Activated gamma-delta T cell (primary cell): ENCODE data around the gene ANXA9.

Experiments
- DNase-seq: peaks from one replicate; lab custom pipeline; 2025; lab: John Stamatoyannopoulos, UW

ANXA9 gene

DNA sequence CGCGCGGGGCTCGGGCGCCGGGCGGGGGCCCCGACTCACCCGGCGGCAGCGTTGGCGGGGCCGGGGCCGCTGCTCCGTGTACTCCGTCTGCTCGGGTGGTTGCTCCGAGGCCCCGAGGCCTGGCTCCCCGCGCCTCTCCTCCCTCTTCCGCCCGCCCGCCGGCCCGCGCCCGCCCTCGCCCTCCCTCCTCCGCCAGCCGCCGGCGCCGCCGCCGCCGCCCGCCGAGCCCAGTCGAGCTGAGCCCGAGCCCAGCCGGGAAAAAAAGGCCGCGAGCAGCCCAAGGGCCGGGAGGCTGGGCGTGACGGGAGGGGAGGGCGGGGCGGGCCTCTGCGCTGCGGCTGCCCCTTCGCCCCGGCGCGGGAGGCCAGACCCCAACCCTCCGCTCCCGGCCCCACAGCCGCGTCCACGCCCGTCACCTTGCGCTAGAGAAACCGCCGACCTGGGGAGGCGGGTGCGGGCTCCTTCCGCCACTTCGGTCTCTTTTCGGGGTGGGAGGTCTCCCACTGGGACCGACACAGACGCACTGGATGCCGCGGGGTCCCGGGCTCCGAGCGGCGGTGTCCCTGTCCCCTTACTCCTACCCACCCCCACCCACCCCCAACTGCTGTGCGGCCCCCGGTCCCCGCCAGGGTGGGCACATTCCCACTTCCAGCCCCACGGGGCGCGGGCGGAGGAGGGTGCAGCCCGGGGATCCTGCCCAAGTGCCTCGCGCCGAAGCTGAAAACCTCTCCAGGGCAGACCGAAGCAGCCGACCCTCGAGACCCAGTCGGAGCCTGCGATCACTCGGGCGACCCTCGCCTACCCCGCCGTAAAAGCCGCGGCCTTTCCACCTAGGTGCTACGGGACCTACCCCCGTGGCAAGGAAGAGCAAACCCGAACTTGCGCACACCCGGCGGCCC lies 7.3 kb upstream of the ANXA9 start, which contains the start of gene CERS2:
Gene CERS2, minus strand, starts transcription at position 256 of the 899 bp plus-strand sequence. CDS start 5,745 bp downstream, outside the sequence.
- peak; percentile 74 for DNase-seq

DNA sequence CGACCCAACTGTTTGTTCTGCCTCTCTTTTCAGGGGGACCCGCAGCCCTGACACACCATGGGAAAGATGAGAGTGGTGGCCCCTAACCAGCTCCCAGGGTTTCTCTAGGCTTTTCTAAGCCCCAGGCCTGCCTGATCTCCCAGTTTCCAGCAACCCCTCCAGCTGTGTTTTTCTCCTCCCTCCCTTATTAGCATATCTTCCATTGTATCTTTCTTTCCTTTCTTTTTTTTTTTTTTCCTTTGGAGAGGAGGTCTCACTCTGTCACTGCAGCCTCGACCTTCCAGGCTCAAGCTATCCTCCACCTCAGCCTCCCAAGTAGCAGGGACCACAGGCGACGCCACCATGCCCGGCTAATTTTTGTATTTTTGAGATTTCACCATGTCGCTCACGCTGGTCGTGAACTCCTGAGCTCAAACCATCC lies 5.7 kb upstream of the ANXA9 start:
- no peak for DNase-seq

DNA sequence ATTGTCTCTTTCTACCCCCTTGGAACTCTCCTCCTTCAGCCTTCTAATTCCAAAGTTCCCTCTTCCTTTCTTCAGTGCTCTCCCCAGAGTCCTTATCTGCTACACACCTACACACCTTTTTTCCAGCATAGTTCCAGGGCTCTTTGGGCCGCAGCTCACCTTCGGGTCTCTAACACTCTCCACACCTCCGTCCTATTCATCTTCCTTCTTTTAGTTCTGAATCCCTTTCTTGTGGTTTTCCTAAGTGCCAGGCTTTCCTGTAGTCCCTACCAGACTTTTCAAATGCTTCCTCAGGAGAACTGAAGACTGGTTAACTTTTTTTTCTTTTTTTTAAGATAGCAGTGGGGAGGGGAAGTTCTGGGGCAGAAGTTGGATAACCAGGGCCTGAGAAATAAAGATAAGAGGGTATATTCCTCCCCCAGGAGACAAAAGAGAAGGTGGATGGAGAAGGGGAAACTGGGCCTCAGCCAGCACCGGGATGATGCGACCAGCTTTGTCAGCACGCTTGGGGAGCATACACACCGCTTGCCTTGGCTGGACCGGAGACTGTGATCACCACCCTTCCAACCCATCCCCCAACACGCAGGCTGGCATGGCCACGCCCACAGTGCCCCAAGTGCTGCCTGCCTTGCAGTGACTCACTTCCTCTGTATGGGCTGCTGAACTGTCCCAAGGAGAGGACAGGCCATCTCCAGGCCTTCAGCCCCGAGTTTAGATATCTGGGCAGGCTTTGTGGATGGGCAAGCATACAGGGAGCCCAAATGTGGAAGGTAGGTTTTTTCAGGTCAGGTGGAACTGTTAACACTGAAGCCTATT lies 5.0 kb upstream of the ANXA9 start:
- DNase-seq: peak; percentile 36

DNA sequence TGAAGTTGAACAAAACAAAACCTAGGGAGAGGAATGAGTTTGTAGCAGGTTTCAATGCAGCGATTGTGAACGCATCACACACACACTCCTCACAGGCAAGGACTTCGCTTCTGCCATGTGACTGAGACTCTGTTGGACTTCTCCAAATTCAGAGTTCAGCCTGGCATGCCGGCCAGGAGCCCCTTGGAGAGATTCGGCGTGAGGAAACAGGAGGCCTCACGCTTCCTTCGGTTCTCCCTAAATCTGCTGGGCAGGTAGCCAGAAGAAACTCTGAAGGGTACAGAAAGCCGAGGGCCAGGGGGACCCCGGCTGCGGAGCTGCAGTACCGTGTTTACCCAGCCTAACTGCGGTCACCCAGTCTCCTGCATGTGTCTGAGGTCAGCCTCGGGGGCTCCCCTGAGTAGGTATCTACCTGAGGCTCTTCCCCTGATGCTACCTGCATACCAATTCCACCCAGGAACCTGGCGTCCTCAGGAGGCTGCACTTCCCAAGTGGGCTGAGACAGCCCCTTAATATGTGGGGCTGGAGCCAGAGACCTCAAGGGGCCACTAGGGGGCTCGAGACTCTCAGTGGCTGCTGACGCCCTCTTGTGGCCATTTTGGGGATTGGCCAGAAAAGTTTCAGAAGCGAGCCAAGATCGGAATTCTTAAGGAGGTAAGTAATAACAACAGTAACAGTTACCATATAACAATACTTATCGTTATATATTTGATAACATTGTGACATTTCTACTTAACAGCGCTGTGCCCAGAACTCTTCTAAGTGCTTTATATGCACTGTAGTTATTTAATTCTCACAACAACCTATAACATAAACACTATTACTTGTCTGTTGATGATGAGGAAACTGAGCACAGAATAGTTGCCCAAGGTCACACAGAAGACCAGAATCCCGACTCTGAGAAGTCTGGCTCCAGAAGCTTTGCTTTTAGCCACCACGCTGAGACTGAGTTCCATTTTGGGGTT lies 2.7 kb upstream of the ANXA9 start:
- no peak for DNase-seq

DNA sequence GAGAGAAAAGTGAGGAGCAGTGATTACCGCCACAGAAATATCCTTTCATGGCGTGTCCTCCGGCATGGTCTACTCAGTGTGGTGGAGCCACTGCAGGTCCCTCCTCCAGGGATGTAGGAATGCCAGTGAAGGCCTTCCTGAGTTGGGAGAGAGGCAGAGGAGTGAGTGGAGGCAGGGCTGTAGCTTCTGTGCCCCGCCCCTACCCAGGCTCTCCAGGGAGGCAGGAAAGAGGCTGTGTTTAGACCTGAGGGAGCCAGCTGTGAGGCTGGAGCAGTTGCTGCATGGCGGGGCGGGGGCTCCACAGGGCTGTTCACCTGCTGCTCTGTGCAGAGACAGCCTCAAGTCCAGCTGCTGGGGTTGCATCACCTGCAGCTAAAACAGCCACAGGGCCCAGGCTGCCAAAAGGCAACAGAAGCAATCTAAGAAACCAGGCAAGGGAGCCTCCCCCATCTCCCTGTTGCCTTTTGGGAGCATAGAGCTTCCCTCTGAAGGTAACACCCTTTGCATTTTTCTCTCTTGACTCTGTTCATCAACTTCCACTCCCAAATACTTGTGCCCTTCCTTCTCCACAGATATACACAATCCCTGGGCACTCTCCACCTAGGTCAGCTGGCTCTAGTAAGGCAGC lies 801 bp upstream of the ANXA9 start:
- no peak for DNase-seq

DNA sequence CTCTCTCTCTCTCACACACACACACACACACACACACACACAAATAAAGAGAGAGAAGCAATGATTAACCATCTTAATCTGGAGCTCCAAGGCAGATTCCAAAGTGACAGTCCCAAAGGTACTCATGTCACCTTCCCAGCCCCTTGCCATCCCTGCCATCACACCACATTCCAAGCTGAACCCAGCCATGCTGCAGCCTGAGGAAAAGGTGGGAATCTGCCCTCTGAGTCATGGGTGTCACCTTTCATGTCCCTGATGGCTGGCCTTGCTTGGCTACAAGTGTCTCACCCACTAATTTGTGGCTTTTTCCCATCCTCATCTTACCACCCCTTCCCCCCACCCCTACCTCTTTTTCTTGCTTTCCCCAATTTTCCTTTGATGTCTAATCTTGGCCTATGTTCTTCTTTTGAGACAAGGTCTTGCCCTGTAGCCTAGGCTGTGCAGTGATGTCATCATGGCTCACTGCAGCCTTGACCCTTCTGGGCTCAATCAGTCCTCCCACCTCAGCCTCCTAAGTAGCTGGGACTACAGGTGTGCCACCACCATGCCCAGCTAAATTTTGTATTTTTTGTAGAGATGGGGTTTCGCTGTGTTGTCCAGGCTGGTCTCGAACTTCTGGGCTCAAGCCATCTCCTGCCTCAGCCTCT lies 3.2 kb downstream of the ANXA9 start:
- no peak for DNase-seq

DNA sequence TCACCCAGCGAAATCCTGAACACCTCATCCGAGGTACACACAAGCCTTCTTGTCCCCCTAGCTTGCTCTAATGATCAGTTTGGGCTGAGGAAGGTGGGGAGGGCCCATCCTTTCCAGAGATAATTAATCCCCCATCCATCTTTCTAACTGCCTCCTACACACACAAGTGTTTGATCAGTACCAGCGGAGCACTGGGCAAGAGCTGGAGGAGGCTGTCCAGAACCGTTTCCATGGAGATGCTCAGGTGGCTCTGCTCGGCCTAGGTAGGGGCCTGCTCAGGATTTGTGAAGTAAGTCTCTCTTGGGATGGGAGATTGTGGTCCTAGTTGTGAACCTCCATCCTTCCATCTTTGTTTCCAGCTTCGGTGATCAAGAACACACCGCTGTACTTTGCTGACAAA lies 5.8 kb downstream of the ANXA9 start:
- no peak for DNase-seq

DNA sequence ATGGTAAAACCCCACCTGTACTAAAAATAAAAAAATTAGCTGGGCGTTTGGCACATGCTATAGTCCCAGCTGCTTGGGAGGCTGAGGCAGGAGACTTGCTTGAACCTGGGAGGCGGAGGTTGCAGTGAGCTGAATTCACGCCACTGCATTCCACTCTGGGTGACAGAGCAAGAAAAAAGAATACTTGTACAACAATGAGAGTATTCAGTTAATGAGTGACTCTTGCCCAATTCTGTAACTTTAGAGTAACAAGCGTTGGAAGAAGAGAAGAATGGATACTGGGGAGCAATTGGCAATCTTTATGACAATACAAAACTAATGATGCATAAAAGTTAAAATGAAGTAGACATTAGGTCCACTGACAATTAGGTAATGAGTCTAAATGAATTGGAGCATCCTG lies 10.5 kb downstream of the ANXA9 start:
- no peak for DNase-seq

DNA sequence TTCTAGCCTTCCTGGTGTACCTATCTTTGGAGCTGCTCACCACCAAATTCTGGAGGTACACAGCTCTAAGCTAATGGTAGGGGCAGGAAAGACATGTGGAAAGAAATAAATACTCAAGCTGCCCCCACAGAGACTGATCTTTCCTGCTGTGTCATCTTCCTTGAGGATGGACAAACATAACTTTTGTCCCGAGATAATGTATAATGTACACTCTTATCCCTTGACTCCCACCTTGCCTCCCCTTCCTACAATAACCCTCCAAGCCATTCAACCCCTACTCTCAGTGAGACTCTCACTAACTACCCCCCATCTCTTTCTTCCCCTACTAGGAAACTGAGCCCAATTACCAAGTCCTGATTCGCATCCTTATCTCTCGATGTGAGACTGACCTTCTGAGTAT lies 12.2 kb downstream of the ANXA9 start:
- DNase-seq: no peak

DNA sequence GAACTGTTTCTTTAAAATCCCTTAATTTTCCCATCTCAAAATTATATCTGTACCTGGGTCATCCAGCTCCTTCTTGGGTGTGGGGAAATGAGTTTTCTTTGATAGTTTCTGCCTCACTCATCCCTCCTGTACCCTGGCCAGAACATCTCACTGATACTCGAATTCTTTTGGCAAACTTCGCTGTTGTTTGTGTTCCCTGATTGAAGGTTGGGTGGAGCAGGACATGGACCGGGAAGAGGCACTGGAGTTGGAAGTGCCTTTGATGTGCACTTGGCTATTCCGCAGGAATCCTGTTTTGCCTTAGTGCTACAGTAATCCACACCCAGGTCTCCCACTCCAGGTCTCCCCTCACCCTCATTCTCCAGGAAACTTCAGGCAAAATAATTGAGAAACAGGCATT lies 13.4 kb downstream of the ANXA9 start:
- no peak for DNase-seq

DNA sequence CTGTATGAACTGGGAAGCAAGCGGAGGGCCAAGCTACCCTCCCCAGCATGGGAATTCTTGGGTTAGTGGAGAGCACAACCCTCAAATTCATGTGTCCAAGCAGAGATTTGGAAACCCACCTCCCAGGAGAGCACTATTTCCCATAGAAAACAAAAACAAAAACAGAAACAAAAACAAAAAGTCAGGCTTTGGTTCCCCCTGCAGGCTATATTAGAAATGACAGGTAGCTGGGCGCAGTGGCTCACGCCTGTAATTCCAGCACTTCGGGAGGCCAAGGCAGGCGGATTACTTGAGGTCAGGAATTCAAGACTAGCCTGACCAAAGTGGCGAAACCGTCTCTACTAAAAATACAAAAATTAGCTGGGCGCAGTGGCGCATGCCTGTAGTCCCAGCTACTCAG lies 13.8 kb downstream of the ANXA9 start:
- DNase-seq: no peak

DNA sequence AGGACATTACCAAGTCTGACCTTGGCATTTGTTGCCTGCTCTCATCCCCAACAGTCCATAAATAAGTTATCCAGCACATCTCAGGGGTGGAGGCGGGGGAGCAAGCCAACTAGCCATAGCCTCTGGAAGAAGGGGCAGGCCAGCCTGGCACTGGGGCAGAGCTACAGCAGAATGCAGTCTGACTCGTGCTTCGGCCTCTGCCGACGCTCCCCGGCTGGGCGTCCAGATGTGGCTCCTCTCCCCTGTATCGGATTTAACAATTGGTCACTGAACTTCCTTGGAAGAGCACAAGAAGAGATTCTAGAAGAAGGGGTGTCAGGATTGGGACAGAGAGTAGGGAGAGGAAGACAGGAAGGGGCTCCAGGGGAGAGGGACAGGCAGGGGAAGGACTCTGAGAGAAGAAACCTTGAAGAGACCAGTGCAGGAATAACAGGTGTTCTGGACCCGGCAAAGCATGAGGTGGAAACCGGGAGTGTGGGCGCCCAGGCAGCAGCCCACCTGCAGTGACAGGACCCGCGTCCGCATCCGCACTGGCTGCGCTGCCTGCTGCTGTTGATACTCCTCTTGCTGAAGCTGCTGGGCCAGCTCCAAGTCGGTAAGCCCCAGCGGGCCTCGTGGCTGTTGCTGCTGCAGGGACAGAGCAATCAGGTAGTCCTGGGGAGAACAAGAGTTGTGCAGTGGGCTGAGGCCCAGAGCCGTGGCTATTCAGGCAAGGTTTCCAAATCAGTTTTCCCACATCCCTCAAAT lies 15.2 kb downstream of the ANXA9 start:
- no peak for DNase-seq

DNA sequence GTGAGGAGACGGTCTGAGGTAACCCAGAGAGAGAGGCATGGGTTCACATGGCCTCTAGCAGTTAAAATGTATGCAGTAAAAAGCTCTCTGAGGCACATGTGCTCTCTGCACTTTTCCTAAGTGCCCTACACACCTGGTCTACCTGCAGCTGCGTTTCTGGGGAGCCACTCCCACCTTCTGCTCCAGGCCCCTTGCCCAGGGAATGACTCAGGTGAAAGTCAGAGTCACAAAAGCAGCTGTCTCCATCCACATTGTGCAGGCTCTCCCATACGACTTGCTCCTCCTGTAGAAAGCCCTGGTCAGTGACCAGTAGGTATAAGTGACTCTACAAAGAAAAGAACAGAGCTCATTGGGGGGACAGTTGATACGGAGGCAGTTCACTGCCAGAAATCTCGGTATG lies 15.9 kb downstream of the ANXA9 start:
- DNase-seq: no peak

DNA sequence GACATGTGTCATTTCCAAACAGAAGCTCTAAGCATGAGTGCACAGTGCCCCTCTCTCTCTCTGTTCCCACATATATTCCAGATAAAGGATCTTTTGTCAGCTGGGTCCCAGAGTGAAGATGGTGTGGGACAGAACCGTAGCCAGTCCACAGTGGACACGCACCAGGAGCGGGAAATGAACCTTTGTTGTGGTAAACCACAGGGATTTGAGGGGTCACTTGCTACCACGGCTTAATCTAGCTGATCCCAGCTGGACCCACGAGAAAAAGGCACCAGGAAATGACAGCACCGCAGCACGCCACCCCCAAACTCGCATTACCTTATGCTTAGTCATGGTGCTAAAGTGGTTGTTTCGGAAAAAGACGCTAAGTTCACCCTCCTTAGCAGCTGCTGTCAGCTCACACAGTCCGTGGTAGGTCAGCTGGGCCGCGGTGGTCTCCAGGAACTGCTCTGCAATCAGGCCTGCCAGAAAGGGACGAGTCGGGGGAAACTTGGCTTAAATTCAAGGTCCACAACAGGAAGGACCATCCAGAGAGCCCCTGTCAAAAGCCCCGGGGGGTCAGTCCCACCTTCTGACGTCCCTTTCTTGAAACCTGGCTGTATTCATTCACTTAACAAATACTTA lies 17.1 kb downstream of the ANXA9 start:
- no peak for DNase-seq

DNA sequence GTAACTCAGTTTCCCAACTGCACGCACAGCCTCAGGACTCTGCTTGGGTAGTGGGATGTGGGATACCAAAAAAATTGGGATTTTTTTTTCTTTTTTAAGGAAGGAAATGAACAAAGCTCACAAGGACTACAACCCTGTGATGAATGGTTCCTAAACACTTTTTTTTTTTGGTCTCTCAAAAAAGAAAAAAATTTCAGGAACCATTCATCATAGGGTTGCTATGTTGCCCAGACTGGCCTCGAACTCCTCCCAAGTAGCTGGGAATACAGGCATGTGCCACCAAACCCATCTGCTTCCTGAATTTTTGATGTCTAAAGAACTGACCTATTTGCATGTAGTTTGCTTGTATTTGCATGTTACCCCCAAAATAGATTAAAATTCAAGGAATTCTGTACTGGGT lies 17.8 kb downstream of the ANXA9 start:
- no peak for DNase-seq

DNA sequence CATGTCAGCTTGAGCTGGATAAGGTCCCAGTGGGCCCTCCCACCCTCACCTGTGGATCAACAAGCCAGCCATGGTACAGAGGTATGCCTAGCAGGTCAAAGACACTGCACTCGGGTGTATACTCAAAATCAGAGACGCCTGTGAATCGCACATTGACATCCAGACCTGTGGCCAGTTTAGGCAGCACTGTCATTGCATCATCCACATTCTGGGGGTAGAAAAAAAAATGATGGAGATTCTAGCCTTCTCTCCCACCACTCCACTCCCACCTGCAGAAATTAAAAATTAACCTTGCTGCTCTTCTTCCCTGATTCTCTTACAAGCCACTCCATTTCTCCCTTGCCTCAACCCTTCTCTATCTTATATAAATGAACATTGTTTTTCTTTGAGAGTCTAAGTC lies 18.3 kb downstream of the ANXA9 start:
- DNase-seq: no peak

DNA sequence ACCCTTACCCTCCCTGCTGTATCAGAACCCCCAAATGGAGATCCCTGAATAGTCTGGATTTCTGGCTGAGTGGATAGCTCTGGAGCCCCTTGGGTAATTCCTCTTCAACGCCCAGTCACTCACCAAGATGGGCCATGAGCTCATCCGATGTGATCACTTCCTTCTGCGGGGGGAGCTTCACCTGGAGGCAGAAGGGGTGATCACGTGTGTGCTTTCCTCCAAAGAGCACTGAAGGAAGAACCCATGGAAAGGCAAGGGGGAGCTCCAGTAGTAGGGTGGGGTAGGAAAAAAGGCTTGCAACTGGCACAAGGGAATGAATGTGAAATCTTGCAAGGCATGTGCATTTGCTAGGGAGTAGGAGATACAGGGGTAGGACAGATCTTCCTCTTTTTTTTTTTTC lies 19.5 kb downstream of the ANXA9 start:
- no peak for DNase-seq

DNA sequence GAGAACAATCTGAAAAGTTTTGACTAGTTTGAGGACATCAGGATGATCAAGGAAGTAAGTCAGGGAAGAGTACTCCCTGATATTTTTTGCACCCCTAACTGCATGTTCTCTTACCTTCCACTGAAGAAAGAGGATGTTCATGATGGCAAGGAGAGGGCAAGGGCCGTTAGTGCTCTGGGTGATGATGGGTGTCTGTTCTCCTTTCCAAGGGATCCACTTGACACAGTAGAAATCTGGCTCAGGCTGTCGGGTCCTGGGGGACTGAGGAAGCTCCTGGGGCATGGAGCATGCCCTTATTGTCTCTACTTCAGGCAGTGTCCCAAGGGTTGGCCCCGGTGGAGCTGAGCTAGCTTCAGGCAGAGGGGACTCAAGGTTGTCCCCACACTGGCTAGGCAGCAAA lies 20.0 kb downstream of the ANXA9 start:
- no peak for DNase-seq

DNA sequence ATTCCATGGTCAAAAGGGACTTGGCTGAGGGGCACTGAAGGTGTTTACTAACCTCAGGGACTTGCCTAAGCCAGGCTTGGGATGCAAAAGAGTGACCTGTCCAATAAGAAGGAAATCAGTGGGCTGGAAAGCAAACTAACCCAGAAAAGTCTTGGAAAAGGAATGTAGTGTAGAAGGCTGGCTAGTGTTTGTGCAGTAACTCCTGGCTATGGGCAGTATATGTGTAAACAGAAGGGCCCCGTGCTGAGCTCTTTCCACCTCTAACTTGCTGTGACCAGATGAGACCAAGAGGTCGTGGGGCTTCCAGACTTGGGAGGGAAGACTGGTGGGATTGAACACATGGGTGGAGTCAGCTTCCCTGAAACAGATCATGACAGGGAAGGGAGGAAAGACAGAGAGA lies 20.5 kb downstream of the ANXA9 start:
- no peak for DNase-seq

DNA sequence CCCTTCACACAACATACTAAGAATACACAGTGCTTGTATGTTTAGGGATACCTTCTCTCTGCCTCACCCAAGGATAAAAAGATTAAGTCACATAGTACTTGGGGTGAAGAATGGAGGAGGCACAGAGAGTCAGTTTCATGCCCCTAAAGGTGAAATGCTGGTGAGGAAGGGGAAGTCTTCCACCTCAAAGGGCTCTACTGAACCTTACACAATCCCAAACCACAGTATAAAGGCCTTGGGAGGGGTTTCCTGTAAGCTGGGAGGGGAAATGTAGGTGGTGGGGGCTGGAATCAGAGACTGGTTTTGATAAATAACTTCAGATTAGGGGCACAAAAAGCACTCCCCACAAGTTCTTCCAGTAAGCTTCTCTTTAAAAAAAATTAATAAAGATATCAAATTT lies 21.1 kb downstream of the ANXA9 start:
- DNase-seq: no peak
